WTC11 (cell line): ENCODE results near the gene ANKRD13A.

Experiments used
- ELF4 ChIP-seq: sonication (generic); formaldehyde crosslinking; IDR thresholded peaks from 2 replicates; pipeline ENCODE4 v1.8.1; 2022; ENCODE audit warnings: low read depth, mild to moderate bottlenecking, moderate library complexity, missing genetic modification reagents
- JUN ChIP-seq: sonication (generic); formaldehyde crosslinking; IDR thresholded peaks from 2 replicates; pipeline ENCODE4 v1.8.0; 2023; ENCODE audit warnings: mild to moderate bottlenecking, missing genetic modification reagents
- NR2C2 ChIP-seq: sonication (generic); formaldehyde crosslinking; IDR thresholded peaks from 2 replicates; pipeline ENCODE4 v1.8.0; 2022; ENCODE audit warnings: mild to moderate bottlenecking, missing genetic modification reagents
- OVOL2 ChIP-seq: fragments of 250-450 bp; sonication (Bioruptor Pico); IDR thresholded peaks from 2 replicates; pipeline ENCODE4 v1.9.0; 2021; ENCODE audit warnings: mild to moderate bottlenecking, borderline replicate concordance
- TF ChIP-seq, protein P1 (sequence below): fragments of 200-600 bp; IDR thresholded peaks from 2 replicates; pipeline ENCODE4 v1.8.0; 2022; ENCODE audit warnings: antibody characterized with exemption
- TF ChIP-seq, protein P2 (sequence below): sonication (generic); formaldehyde crosslinking; IDR thresholded peaks from 2 replicates; pipeline ENCODE4 v1.8.0; 2023; ENCODE audit warnings: missing genetic modification reagents, mild to moderate bottlenecking, borderline replicate concordance

DNA sequence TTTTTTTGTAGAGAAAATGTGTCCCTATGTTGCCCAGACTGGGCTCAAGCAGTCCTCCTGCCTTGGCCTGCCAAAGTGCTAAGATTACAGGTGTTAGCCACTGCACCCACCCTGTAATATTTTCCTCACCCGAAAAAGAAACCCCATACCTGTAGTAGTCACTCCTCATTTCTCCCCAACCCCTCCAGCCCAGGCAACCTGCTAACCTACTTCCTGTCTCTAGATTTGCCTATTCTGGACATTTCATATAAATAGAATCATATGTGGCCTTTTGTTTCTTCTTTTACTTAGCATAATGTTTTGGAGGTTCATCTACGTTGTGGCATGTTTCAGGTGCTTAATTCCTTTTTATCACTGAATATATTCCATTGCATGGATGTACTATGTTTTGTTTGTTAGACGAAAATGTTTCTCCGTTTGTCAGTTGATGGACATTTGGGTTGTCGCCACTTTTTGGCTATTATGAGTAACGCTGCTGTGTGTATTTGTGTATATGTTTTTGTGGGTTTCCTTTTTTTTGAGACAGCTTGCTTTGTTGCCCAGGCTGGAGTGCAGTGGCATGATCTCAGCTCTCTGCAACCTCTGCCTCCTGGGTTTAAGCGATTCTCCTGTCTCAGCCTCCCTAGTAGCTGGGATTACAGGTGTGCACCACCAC lies 6.2 kb downstream of the ANKRD13A start:
- TF ChIP-seq NR2C2 (CRISPR knock-in tag) = no peak
- no peak for TF ChIP-seq JUN
- TF ChIP-seq, protein P1, sequence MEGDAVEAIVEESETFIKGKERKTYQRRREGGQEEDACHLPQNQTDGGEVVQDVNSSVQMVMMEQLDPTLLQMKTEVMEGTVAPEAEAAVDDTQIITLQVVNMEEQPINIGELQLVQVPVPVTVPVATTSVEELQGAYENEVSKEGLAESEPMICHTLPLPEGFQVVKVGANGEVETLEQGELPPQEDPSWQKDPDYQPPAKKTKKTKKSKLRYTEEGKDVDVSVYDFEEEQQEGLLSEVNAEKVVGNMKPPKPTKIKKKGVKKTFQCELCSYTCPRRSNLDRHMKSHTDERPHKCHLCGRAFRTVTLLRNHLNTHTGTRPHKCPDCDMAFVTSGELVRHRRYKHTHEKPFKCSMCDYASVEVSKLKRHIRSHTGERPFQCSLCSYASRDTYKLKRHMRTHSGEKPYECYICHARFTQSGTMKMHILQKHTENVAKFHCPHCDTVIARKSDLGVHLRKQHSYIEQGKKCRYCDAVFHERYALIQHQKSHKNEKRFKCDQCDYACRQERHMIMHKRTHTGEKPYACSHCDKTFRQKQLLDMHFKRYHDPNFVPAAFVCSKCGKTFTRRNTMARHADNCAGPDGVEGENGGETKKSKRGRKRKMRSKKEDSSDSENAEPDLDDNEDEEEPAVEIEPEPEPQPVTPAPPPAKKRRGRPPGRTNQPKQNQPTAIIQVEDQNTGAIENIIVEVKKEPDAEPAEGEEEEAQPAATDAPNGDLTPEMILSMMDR = no peak
- TF ChIP-seq, protein P2, sequence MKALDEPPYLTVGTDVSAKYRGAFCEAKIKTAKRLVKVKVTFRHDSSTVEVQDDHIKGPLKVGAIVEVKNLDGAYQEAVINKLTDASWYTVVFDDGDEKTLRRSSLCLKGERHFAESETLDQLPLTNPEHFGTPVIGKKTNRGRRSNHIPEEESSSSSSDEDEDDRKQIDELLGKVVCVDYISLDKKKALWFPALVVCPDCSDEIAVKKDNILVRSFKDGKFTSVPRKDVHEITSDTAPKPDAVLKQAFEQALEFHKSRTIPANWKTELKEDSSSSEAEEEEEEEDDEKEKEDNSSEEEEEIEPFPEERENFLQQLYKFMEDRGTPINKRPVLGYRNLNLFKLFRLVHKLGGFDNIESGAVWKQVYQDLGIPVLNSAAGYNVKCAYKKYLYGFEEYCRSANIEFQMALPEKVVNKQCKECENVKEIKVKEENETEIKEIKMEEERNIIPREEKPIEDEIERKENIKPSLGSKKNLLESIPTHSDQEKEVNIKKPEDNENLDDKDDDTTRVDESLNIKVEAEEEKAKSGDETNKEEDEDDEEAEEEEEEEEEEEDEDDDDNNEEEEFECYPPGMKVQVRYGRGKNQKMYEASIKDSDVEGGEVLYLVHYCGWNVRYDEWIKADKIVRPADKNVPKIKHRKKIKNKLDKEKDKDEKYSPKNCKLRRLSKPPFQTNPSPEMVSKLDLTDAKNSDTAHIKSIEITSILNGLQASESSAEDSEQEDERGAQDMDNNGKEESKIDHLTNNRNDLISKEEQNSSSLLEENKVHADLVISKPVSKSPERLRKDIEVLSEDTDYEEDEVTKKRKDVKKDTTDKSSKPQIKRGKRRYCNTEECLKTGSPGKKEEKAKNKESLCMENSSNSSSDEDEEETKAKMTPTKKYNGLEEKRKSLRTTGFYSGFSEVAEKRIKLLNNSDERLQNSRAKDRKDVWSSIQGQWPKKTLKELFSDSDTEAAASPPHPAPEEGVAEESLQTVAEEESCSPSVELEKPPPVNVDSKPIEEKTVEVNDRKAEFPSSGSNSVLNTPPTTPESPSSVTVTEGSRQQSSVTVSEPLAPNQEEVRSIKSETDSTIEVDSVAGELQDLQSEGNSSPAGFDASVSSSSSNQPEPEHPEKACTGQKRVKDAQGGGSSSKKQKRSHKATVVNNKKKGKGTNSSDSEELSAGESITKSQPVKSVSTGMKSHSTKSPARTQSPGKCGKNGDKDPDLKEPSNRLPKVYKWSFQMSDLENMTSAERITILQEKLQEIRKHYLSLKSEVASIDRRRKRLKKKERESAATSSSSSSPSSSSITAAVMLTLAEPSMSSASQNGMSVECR (CRISPR knock-in tag) = no peak
- no peak for TF ChIP-seq ELF4
- TF ChIP-seq OVOL2 (CRISPR knock-in tag) = no peak
